Stomach (tissue), 9 donors: ENCODE results near the gene PTGES3L. TPM values are rescaled to one million over a fixed set of nuclear protein-coding genes. Genes with fewer than 3 reads are reported as not detected.
A peak's percentile ranks its signal among the peaks of the same experiment; 100 is the strongest.

Experiments
- DNase-seq, 2 donors: peaks; one replicate each; pipeline versions ENCODE4 v3.0.0 to v3.0.0-alpha.2; 2013 to 2019
- H3K27ac ChIP-seq, 5 donors: fragments of 200-600 bp in 4 of 5; sonication (generic) in 4 of 5; one replicate each; pipeline ENCODE4 v1.5.1; 2013 to 2019; ENCODE audit warnings: mild to moderate bottlenecking in 1 of 5, moderate library complexity in 1 of 5
- H3K27me3 ChIP-seq, 3 donors: fragments of 200-600 bp; sonication (generic); one replicate each; pipeline ENCODE4 v1.5.1; 2017 to 2019; ENCODE audit warnings: mixed run types in 1 of 3
- H3K36me3 ChIP-seq, 4 donors: fragments of 200-600 bp; sonication (generic); 1 replicate in 3 of 4; 2 replicates in 1 of 4; pipeline ENCODE4 v1.5.1; 2016 to 2019
- H3K4me1 ChIP-seq, 4 donors: fragments of 200-600 bp; sonication (generic); one replicate each; pipeline ENCODE4 v1.5.1; 2016 to 2019
- H3K4me3 ChIP-seq, 4 donors: fragments of 200-600 bp; sonication (generic) in 3 of 4; one replicate each; pipeline ENCODE4 v1.5.1; 2016 to 2019; ENCODE audit warnings: mild to moderate bottlenecking in 1 of 4
- H3K9me3 ChIP-seq, 4 donors: fragments of 200-600 bp; sonication (generic); one replicate each; pipeline ENCODE4 v1.5.1; 2016 to 2019
- CTCF ChIP-seq, 7 experiments: fragments of 450-650 bp in 4 of 7; fragments of 200-600 bp in 3 of 7; sonication (generic) in 3 of 7; IDR thresholded peaks; one replicate each; pipeline ENCODE4 v1.5.1; 2016 to 2019; ENCODE audit warnings: antibody characterized with exemption in 7 of 7, control low read depth in 2 of 7, mild to moderate bottlenecking in 1 of 7
- EP300 ChIP-seq: sonication (generic); formaldehyde crosslinking; IDR thresholded peaks from one replicate; pipeline ENCODE4 v1.6.1; 2017; ENCODE audit warnings: antibody characterized with exemption
- POLR2A ChIP-seq, 4 donors: fragments of 450-650 bp; IDR thresholded peaks; one replicate each; pipeline ENCODE4 v1.6.1; 2016; ENCODE audit warnings: antibody characterized with exemption in 4 of 4, control low read depth in 2 of 4, mild to moderate bottlenecking in 1 of 4, moderate library complexity in 1 of 4
- POLR2AphosphoS5 ChIP-seq, 3 donors: sonication (generic); formaldehyde crosslinking; IDR thresholded peaks; one replicate each; pipeline ENCODE4 v1.6.1; 2016; ENCODE audit warnings: antibody characterized with exemption in 3 of 3
- WGBS, 5 donors: extraction: QIAGEN DNeasy Blood & Tissue Kit in 3 of 5; methylation state at CpG; one replicate each; pipeline versions ENCODE4 v1.1.5 to v1.1.7; 2013 to 2018; 5-methylcytosine and 5-hydroxymethylcytosine counted together
- intact Hi-C: fragments of 100-400 bp; cut with DNase I; formaldehyde crosslinking; loops from one replicate; pipeline ENCODE4 v1.15.1; 2023; ENCODE audit warnings: low total_unique reads
- polyA plus RNA-seq, 3 donors: library from polyadenylated mRNA; stranded (reverse); fragments of 200-250 nt; gene quantifications; one replicate each; pipeline ENCODE4 v1.2.3, GENCODE V29; 2013
- total RNA-seq, 5 donors: library from RNA; depleted of rRNA; stranded (reverse); fragments of >200 nt; gene quantifications; one replicate each; pipeline versions ENCODE4 v1.1.0 to v1.2.3, GENCODE V29; 2014 to 2016
- donor health status: healthy with polysubstance abuse.
- donor health status: Bipolar disorder and iron deficiency.
- donor health status: healthy.

PTGES3L gene
- total and polyA plus RNA-seq, 8 donors, result 1.3 to 9.8 (median 3.6) TPM; not detected in 3

DNA sequence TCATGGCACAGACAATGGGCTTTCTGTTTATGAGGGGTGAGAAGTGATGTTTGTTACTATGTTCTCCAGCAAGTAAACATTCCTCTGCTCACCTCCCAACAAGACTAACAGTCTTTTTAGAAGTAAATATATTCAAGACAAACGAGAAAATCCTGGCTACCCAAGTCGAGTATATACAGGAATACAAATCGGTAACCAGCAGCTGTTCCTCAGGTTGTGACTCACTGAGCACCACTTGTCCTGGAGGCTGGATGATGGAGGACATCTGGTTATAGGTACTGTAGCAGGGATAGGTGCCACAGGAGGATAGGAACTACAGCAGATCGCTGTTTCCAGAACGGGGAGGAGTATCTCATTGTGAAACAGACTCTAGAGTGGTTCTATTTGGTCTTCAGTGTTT, 13.0 kb upstream of the PTGES3L start:
- Histone ChIP-seq H3K27me3 (no peaks in the 10 kb centered on the region), H3K36me3 (peaks cover 46 to 75% (median 70%) of the 10 kb centered on the region in 4 donors), H3K9me3 (no peaks in the 10 kb centered on the region), H3K27ac (no peak overlapping the region), H3K4me3 (no peak overlapping the region), H3K4me1 (peaks cover 7 to 22% (median 9%) of the 10 kb centered on the region in 4 donors)
- TF ChIP-seq EP300 (no peak), POLR2AphosphoS5 (IDR thresholded peaks at IDR 0.05) (no peak), POLR2A (IDR thresholded peaks at IDR 0.05) (no peak), CTCF (IDR thresholded peaks at IDR 0.05) (no peak)
- DNase-seq, result no peak
- 70 to 75% (median 73%) methylated on average over 5 of the region's 5 CpGs for WGBS, 5 donors
- intact Hi-C loops, result no loop called here

- WGBS, 5 donors, result 92 to 96% (median 94%) methylated on average over 5 to 6 of the region's 6 CpGs
Observed at GRCh38 chr17:42991471-42991870, 11.6 kb upstream of the PTGES3L start.

DNA sequence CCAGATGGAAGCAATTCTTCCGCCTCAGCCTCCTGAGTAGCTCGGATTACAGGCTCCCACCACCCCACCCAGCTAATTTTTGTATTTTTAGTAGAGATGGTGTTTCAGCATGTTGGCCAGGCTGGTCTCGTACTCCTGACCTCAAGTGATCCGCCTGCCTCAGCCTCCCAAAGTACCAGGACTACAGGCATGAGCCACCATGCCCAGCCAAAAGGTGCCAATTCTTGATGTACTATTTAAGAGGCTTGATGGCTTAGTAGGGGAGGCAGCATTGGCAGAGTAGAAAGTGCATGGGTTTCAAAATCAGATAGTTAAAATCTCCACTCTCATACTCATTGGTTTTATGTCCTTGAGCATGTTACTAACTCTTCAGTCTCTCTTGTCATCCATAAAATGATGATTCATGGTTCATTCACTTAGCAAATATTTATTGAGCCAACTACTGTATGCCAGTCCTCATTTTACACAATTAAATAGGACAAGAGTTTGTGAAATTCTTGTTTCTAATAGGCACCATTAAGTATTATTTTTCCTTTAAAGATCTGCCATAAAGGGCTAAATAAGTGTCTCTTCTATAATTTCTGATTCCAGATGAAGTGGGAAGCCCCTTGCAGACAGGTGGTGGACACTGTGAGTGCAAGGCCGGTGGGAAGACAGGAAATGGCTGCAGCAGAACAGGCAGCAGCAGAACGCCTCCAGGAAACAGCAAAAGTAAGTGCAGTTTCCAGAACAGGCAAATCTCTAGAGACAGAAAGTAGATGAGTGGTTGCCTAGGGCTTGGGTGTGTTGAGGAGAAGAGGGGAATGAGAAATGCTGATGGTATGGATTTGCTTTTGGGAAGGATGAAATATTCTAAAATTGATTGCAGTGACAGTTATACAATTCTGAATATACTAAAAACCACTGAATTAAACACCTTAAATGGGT, 10.1 kb upstream of the PTGES3L start:
- intact Hi-C loops, result no loop called here
- Histone ChIP-seq H3K4me3 (no peak overlapping the region), H3K36me3 (peaks cover 53 to 98% (median 95%) of the 10 kb centered on the region in 4 donors), H3K4me1 (peaks cover 4 to 30% (median 8%) of the 10 kb centered on the region in 4 donors), H3K9me3 (no peaks in the 10 kb centered on the region), H3K27me3 (no peaks in the 10 kb centered on the region), H3K27ac (peak overlapping the region in 2 of 5 donors; percentile 11 to 26)
- whole genome bisulfite sequencing, 5 donors, result 86 to 93% (median 91%) methylated on average over 6 of the region's 6 CpGs
- DNase-seq, result no peak
- TF ChIP-seq POLR2A (IDR thresholded peaks at IDR 0.05) (no peak), POLR2AphosphoS5 (IDR thresholded peaks at IDR 0.05) (no peak), CTCF (IDR thresholded peaks at IDR 0.05) (no peak)

More at GRCh38 chr17:42991471-42991870, 11.6 kb upstream of the PTGES3L start:
- Histone ChIP-seq H3K27ac (no peak overlapping the region), H3K27me3 (no peaks in the 10 kb centered on the region), H3K4me3 (no peak overlapping the region), H3K9me3 (no peaks in the 10 kb centered on the region), H3K4me1 (peaks cover 0 to 15% (median 0%) of the 10 kb centered on the region in 4 donors), H3K36me3 (peaks cover 53 to 89% (median 84%) of the 10 kb centered on the region in 4 donors)
- intact Hi-C loops, result no loop called here
- DNase-seq, result no peak
- TF ChIP-seq POLR2A (IDR thresholded peaks at IDR 0.05) (no peak), EP300 (no peak), CTCF (IDR thresholded peaks at IDR 0.05) (no peak), POLR2AphosphoS5 (IDR thresholded peaks at IDR 0.05) (no peak)

DNA sequence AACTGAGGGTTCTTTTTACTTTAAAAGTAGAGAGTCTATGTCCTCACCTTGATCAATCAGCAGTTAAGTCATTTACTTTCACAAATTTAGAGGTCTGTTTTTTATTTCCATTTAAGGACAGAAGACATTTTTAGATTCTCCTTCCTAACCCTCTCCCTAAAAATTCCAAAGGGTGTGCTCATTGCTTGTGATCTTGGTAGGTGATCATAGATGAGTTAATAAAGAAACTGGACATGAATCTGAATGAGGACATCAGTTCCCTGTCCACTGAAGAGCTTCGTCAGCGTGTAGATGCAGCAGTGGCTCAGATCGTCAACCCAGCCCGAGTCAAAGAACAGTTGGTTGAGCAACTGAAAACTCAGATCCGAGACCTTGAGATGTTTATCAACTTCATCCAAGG, 9.3 kb upstream of the PTGES3L start:
- WGBS, 5 donors, result 88 to 95% (median 93%) methylated on average over 5 of the region's 5 CpGs
- Histone ChIP-seq H3K36me3 (peaks cover 53 to 98% (median 87%) of the 10 kb centered on the region in 4 donors), H3K27me3 (no peaks in the 10 kb centered on the region), H3K4me3 (no peak overlapping the region), H3K9me3 (no peaks in the 10 kb centered on the region), H3K4me1 (peaks cover 7 to 38% (median 17%) of the 10 kb centered on the region in 4 donors), H3K27ac (no peak overlapping the region)
- no peak for DNase-seq
- TF ChIP-seq CTCF (IDR thresholded peaks at IDR 0.05) (no peak), EP300 (no peak), POLR2AphosphoS5 (IDR thresholded peaks at IDR 0.05) (no peak), POLR2A (IDR thresholded peaks at IDR 0.05) (no peak)
- intact Hi-C loops, result no loop called here
